DND-41 (cell line): ENCODE results near the gene MRAS.

ENCODE experiments used
- EZH2 ChIP-seq: IDR thresholded peaks from 3 replicates; pipeline ENCODE4 v1.6.1; 2012; ENCODE audit warnings: borderline replicate concordance, low read depth, mild to moderate bottlenecking, moderate library complexity, low read length, inconsistent platforms; ENCODE audit not compliant: severe bottlenecking
- TF ChIP-seq, protein P1 (sequence below): IDR thresholded peaks from 2 replicates; pipeline ENCODE4 v1.5.1; 2012; ENCODE audit warnings: borderline replicate concordance, low read length, moderate library complexity, mild to moderate bottlenecking; ENCODE audit not compliant: poor library complexity, severe bottlenecking; ENCODE audit errors: extremely low read depth

- TF ChIP-seq, protein P1, sequence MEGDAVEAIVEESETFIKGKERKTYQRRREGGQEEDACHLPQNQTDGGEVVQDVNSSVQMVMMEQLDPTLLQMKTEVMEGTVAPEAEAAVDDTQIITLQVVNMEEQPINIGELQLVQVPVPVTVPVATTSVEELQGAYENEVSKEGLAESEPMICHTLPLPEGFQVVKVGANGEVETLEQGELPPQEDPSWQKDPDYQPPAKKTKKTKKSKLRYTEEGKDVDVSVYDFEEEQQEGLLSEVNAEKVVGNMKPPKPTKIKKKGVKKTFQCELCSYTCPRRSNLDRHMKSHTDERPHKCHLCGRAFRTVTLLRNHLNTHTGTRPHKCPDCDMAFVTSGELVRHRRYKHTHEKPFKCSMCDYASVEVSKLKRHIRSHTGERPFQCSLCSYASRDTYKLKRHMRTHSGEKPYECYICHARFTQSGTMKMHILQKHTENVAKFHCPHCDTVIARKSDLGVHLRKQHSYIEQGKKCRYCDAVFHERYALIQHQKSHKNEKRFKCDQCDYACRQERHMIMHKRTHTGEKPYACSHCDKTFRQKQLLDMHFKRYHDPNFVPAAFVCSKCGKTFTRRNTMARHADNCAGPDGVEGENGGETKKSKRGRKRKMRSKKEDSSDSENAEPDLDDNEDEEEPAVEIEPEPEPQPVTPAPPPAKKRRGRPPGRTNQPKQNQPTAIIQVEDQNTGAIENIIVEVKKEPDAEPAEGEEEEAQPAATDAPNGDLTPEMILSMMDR: peak; percentile 42
- no peak for TF ChIP-seq EZH2
Observed at GRCh38 chr3:138426211-138426610, 77.8 kb downstream of the MRAS start.
